Osteoblast (primary cell): ENCODE data around the gene VSTM2B. TPM values are rescaled to one million over a fixed set of nuclear protein-coding genes. Genes with fewer than 3 reads are reported as not detected.

Source experiments
- DNase-seq: peaks from one replicate; pipeline ENCODE4 v3.0.0; 2011; ENCODE audit warnings: low spot score, mixed read lengths; ENCODE audit not compliant: insufficient read length; ENCODE audit errors: missing footprints
- H2AFZ ChIP-seq: 2 replicates; pipeline ENCODE4 v1.6.0; 2011; ENCODE audit warnings: mild to moderate bottlenecking, low read length
- H3K27ac ChIP-seq: 2 replicates; pipeline ENCODE4 v1.5.1; 2011; ENCODE audit warnings: mild to moderate bottlenecking, low read depth, low read length, moderate library complexity
- H3K27me3 ChIP-seq: 2 replicates; pipeline ENCODE4 v1.6.0; 2012; ENCODE audit warnings: mild to moderate bottlenecking, control low read depth, inconsistent platforms, low read length, moderate library complexity; ENCODE audit not compliant: insufficient read depth
- H3K36me3 ChIP-seq: 2 replicates; pipeline ENCODE4 v1.5.1; 2011; ENCODE audit warnings: mild to moderate bottlenecking, low read length, control low read depth, moderate library complexity; ENCODE audit not compliant: insufficient read depth
- H3K4me1 ChIP-seq: 2 replicates; pipeline ENCODE4 v1.5.1; 2011; ENCODE audit warnings: mild to moderate bottlenecking, low read length, control low read depth, moderate library complexity; ENCODE audit not compliant: insufficient read depth
- H3K4me2 ChIP-seq: 2 replicates; pipeline ENCODE4 v1.6.0; 2011; ENCODE audit warnings: mild to moderate bottlenecking, low read length; ENCODE audit not compliant: insufficient read depth
- H3K4me3 ChIP-seq: fragments of 200-600 bp; sonication (generic); 3 replicates; pipeline ENCODE4 v1.5.1; 2012; ENCODE audit warnings: mild to moderate bottlenecking, low read length, inconsistent platforms; ENCODE audit not compliant: insufficient read depth
- H3K79me2 ChIP-seq: 2 replicates; pipeline ENCODE4 v1.6.0; 2012; ENCODE audit warnings: mild to moderate bottlenecking, low read length, control low read depth, inconsistent platforms; ENCODE audit not compliant: insufficient read depth
- H3K9me3 ChIP-seq: 2 replicates; pipeline ENCODE4 v1.5.1; 2011; ENCODE audit warnings: low read depth, low read length, control low read depth
- H4K20me1 ChIP-seq: 2 replicates; pipeline ENCODE4 v1.6.0; 2012; ENCODE audit warnings: mild to moderate bottlenecking, low read length, control low read depth; ENCODE audit not compliant: insufficient read depth
- CTCF ChIP-seq: IDR thresholded peaks from 2 replicates; pipeline ENCODE4 v1.5.1; 2011; ENCODE audit warnings: mild to moderate bottlenecking, low read depth, low read length, moderate library complexity; ENCODE audit errors: extremely low read depth
- total RNA-seq: library from RNA; depleted of rRNA; stranded (reverse); fragments of >200 nt; gene quantifications from 2 replicates; pipeline ENCODE4 v1.2.3, GENCODE V29; 2012

The VSTM2B gene
- total RNA-seq, 1 donor, result not detected

- Histone ChIP-seq H3K4me3 (no peak overlapping the region), H2AFZ (no peak overlapping the region), H3K4me2 (no peak overlapping the region), H3K9me3 (no peaks in the 10 kb centered on the region), H3K4me1 (no peaks in the 10 kb centered on the region), H4K20me1 (no peaks in the 10 kb centered on the region), H3K79me2 (no peaks in the 10 kb centered on the region), H3K27me3 (no peaks in the 10 kb centered on the region), H3K36me3 (no peaks in the 10 kb centered on the region), H3K27ac (no peak overlapping the region)
- no peak for TF ChIP-seq CTCF
- no peak for DNase-seq
These were observed 35.8 kb downstream of the VSTM2B start for GRCh38 chr19:29561601-29562000.

DNA sequence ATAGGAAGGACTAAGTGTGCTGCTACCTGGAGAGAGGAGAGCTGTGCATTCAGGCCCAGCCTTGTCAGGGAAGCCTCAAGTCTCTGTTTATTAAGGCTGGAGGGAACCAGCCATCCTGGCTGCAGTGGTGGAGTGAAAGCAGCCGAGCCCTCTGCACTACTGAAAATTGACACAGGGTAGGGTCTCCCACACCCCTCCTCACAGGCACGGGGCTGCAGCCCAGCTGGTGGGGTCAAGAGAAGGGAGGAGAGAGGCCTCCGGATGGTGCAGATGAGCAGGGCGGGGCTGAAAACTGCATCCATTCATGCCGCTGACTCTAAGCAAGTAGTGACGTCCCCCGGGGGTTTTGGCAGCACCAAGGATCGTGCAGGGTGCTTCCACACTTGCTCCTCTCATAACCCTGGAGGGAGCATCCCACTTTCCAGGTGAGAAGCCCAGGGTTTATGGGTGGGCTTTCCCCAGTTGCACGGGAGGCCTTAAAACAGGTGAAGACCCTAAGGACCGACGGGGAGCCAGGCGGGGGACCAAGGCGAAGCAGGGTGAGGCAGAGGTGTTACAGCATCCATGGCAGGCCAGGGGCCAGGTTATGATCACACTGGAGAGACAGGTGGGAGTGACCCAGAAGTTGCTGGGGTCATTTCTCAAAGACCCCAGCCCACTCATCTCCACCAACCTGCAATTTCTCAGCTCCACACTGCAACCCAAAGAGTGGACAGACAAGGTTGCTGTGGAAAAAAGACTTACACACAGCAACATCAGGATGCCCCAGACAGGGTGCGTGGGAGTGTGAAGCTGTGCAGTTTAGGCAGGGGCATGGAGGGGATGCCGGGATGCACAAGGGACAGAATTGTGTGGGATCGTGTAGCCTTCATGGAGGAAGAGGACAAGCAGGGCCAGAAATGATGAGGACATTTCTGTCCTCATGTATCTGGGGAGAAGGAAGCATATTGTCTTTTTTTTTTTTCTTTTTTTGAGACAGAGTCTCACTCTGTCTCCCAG is 36.8 kb downstream of the VSTM2B start:
- DNase-seq, result no peak
- no peak overlapping the region for H2AFZ ChIP-seq
- no peaks in the 10 kb centered on the region for H3K79me2 ChIP-seq

DNA sequence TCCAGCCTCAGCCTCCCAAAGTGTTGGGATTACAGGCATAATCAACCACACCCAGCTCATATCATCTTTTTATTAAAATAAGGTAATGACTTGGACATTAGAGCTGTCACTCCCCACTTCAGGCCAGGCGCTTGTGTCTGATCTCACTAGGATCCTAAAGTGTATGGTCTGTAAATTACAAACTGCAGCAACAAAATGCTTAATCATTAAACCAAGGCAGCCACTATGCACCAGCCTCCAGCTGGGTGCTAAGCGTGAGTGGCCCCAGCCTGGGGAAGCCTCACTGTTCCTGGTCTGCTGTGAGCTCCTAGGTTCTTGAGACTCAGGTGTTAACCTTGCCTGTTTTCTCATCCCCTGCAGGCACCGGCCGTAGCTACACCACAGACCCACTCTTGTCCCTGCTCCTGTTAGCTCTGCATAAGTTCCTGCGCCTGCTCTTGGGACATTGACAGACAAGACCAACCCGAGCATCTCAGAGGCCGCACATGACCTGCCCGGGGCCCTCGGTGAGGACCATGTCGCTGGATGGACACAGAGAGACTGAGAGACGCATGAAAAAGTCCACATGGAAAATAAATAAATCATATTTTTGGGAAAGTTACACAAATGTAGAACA is 37.8 kb downstream of the VSTM2B start:
- DNase-seq, result no peak
- no peak overlapping the region for H3K4me2 ChIP-seq
- no peaks in the 10 kb centered on the region for H3K79me2 ChIP-seq
- no peak overlapping the region for H3K4me3 ChIP-seq
- H2AFZ ChIP-seq, result no peak overlapping the region
- H3K27me3 ChIP-seq, result no peaks in the 10 kb centered on the region
- H3K27ac ChIP-seq, result no peak overlapping the region
- no peaks in the 10 kb centered on the region for H3K36me3 ChIP-seq
- no peaks in the 10 kb centered on the region for H3K4me1 ChIP-seq
- H4K20me1 ChIP-seq, result no peaks in the 10 kb centered on the region
- no peaks in the 10 kb centered on the region for H3K9me3 ChIP-seq
- no peak for TF ChIP-seq CTCF

More for the DNA sequence above, 36.8 kb downstream of the VSTM2B start:
- Histone ChIP-seq H3K36me3 (no peaks in the 10 kb centered on the region), H3K27ac (no peak overlapping the region), H3K4me2 (no peak overlapping the region), H3K4me1 (no peaks in the 10 kb centered on the region), H3K9me3 (no peaks in the 10 kb centered on the region), H4K20me1 (no peaks in the 10 kb centered on the region), H3K27me3 (no peaks in the 10 kb centered on the region), H3K4me3 (no peak overlapping the region)
- TF ChIP-seq CTCF, result no peak

DNA sequence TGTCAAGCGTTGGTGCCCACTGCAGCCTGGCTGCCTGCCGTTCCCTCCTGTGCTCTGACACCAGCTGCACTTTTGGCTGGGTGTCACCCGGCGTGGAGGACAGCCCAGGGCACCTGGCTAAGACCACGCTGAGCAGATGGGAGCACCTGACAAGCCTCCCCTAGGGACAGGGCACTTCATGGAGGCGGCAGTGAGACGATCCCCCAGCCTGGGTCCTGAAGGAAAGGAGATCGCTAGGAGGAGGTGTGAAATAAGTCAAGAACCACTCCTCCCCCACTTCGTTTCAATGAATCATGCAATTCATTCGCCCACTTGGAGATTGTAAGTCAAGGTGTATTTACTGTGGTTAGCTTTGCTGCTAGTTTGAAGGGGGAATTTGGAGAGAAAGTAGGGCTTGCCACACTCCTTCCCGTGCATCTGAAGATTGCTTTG is 38.8 kb downstream of the VSTM2B start:
- H3K4me2 ChIP-seq, result no peak overlapping the region
- H3K4me3 ChIP-seq, result no peak overlapping the region
- H2AFZ ChIP-seq, result no peak overlapping the region
- no peak for DNase-seq
- no peaks in the 10 kb centered on the region for H3K9me3 ChIP-seq
- no peaks in the 10 kb centered on the region for H4K20me1 ChIP-seq
- TF ChIP-seq CTCF, result no peak
- no peaks in the 10 kb centered on the region for H3K27me3 ChIP-seq
- no peaks in the 10 kb centered on the region for H3K4me1 ChIP-seq
- no peak overlapping the region for H3K27ac ChIP-seq
- no peaks in the 10 kb centered on the region for H3K36me3 ChIP-seq
- H3K79me2 ChIP-seq, result no peaks in the 10 kb centered on the region
